ENCODE results near the gene PPP1R3A. TPM values are rescaled to one million over a fixed set of nuclear protein-coding genes. Genes with fewer than 3 reads are reported as not detected.

Gene PPP1R3A
- total and polyA plus RNA-seq, 2 of the 4 experiments (the other 2 are of a cell fraction), result not detected

- Histone ChIP-seq H3K4ac (ENCODE audit: low read depth, low read length) (no peak overlapping the region), H3K27me3 (ENCODE audit: control insufficient read depth, insufficient read depth, low read length) (no peaks in the 10 kb centered on the region)
- CTCF ChIA-PET, result no interaction called here
Measured at GRCh38 chr7:113878394-113878992, 40.3 kb downstream of the PPP1R3A start.

More at GRCh38 chr7:113878394-113878992, 40.3 kb downstream of the PPP1R3A start:
- no peak overlapping the region for H3K14ac ChIP-seq (replicated peaks; ENCODE audit: low read depth, low read length)
- H2BK20ac ChIP-seq (ENCODE audit: low read depth, low read length), result no peak overlapping the region
- H3K79me1 ChIP-seq (ENCODE audit: low read depth in 1 of 2, low read length in 2 of 2), result no peaks in the 10 kb centered on the region
- no peak overlapping the region for H4K91ac ChIP-seq (ENCODE audit: insufficient read depth, low read depth, low read length)
- in situ Hi-C loops (cut with MboI; ENCODE audit: low sequenced_read_pairs), result no loop called here
- no peak overlapping the region for H3K4me3 ChIP-seq (ENCODE audit: insufficient read depth, low read depth, low read length)
- H2BK120ac ChIP-seq (ENCODE audit: low read depth, low read length), result no peak overlapping the region
- no peak overlapping the region for H2BK5ac ChIP-seq (ENCODE audit: low read depth, low read length, poor library complexity, severe bottlenecking)
- no peak overlapping the region for H3K56ac ChIP-seq (ENCODE audit: extremely low read depth, insufficient read depth, low read length)
- no peak overlapping the region for H3K18ac ChIP-seq (ENCODE audit: low read depth, low read length)
- H3K9ac ChIP-seq (ENCODE audit: low read depth, low read length), result no peak overlapping the region
- DNase-seq (no peak), ATAC-seq (ENCODE audit: low read depth) (no peak)
- no TSS peak for BruUV-seq (replicated peaks)
- intact Hi-C loops (cut with micrococcal nuclease), result no loop called here
- H3K4me2 ChIP-seq (ENCODE audit: low read depth, low read length), result no peak overlapping the region
- no peak overlapping the region for H2AK9ac ChIP-seq (replicated peaks; ENCODE audit: low read depth, low read length, poor library complexity)
- WGBS, 2 experiments (ENCODE audit: extremely low coverage in 2 of 2, insufficient read length in 1 of 2), result no CpG with 5 or more reads among the region's 7 CpGs
- no peak overlapping the region for H4K5ac ChIP-seq (ENCODE audit: low read depth, low read length)
- H3K36me3 ChIP-seq (ENCODE audit: control insufficient read depth, insufficient read depth, low read length), result no peaks in the 10 kb centered on the region
- H2BK15ac ChIP-seq (ENCODE audit: low read depth, low read length), result no peak overlapping the region; the same call in 2 of the 3 replicates
- no peaks in the 10 kb centered on the region for H4K20me1 ChIP-seq (ENCODE audit: insufficient read depth, low read length)
- no peak overlapping the region for H3K23ac ChIP-seq (ENCODE audit: low read depth, low read length)
- no peak overlapping the region for H2AK5ac ChIP-seq (ENCODE audit: low read depth, low read length)
- POLR2A ChIA-PET (ENCODE audit: unreplicated experiment), result no interaction called here
- no peak overlapping the region for H3K27ac ChIP-seq (ENCODE audit: insufficient read depth, low read length)
- dilution Hi-C loops (cut with HindIII; ENCODE audit: low sequenced_read_pairs, unreplicated experiment), result no loop called here
- no peak for TF ChIP-seq MAZ (IDR thresholded peaks at IDR 0.05; ENCODE audit: borderline replicate concordance, low read depth, low read length)
- TF ChIP-seq BHLHE40 (IDR thresholded peaks at IDR 0.05; ENCODE audit: low read depth, low read length), result no peak
- TF ChIP-seq MXI1 (IDR thresholded peaks at IDR 0.05; ENCODE audit: borderline replicate concordance, low read depth, low read length), result no peak
- TF ChIP-seq CTCF (conservative IDR thresholded peaks at IDR 0.05; ENCODE audit: low read depth, low read length), result no peak
- no peak for TF ChIP-seq RCOR1 (IDR thresholded peaks at IDR 0.05; ENCODE audit: insufficient replicate concordance, low read length)
- TF ChIP-seq MAFK (IDR thresholded peaks at IDR 0.05; ENCODE audit: low read depth, low read length), result no peak
- no peak for TF ChIP-seq FOS (IDR thresholded peaks at IDR 0.05; ENCODE audit: low read depth, low read length)
- TF ChIP-seq ELK1 (IDR thresholded peaks at IDR 0.05; ENCODE audit: borderline replicate concordance, low read depth, low read length), result no peak
- no peak for TF ChIP-seq RFX5 (IDR thresholded peaks at IDR 0.05; ENCODE audit: low read depth, low read length)
- no peak for TF ChIP-seq POLR2A (IDR thresholded peaks at IDR 0.05; ENCODE audit: low read depth, low read length)
- TF ChIP-seq USF2 (IDR thresholded peaks at IDR 0.05; ENCODE audit: low read depth, low read length), result no peak
- TF ChIP-seq CHD1 (IDR thresholded peaks at IDR 0.05; ENCODE audit: low read depth, low read length), result no peak
- TF ChIP-seq NFE2L2 (IDR thresholded peaks at IDR 0.05; ENCODE audit: low read depth, low read length), result no peak
- no peak for TF ChIP-seq CEBPB (IDR thresholded peaks at IDR 0.05; ENCODE audit: low read depth, low read length)
- no peak for TF ChIP-seq RAD21 (IDR thresholded peaks at IDR 0.05; ENCODE audit: low read length)
- no peak for TF ChIP-seq SMC3 (IDR thresholded peaks at IDR 0.05; ENCODE audit: low read depth, low read length)
- H3K9me3 ChIP-seq (ENCODE audit: control insufficient read depth, insufficient read depth, low read length), result no peaks in the 10 kb centered on the region
- no peaks in the 10 kb centered on the region for H3K9me1 ChIP-seq (ENCODE audit: insufficient read depth, low read length)
- H4K8ac ChIP-seq (ENCODE audit: low read depth in 2 of 2, low read length in 2 of 2), result no peak overlapping the region
- no peak overlapping the region for H2AFZ ChIP-seq (replicated peaks; ENCODE audit: low read length, poor library complexity)
- H3K4me1 ChIP-seq (ENCODE audit: control insufficient read depth, insufficient read depth, low read length), result no peaks in the 10 kb centered on the region

All from IMR-90 (cell line).